Placental epithelial cell (primary cell): ENCODE data around the gene ATG16L2. TPM values are rescaled to one million over a fixed set of nuclear protein-coding genes. Genes with fewer than 3 reads are reported as not detected.

Source experiments
- small RNA-seq: library from RNA; depleted of rRNA; stranded (forward); fragments of <200 nt; gene quantifications from one replicate; pipeline ENCODE3, GENCODE V24; 2012
- total RNA-seq: library from RNA; depleted of rRNA; stranded (reverse); fragments of >200 nt; gene quantifications from 2 replicates; pipeline ENCODE4 v1.2.3, GENCODE V29; 2012

Gene ATG16L2, protein sequence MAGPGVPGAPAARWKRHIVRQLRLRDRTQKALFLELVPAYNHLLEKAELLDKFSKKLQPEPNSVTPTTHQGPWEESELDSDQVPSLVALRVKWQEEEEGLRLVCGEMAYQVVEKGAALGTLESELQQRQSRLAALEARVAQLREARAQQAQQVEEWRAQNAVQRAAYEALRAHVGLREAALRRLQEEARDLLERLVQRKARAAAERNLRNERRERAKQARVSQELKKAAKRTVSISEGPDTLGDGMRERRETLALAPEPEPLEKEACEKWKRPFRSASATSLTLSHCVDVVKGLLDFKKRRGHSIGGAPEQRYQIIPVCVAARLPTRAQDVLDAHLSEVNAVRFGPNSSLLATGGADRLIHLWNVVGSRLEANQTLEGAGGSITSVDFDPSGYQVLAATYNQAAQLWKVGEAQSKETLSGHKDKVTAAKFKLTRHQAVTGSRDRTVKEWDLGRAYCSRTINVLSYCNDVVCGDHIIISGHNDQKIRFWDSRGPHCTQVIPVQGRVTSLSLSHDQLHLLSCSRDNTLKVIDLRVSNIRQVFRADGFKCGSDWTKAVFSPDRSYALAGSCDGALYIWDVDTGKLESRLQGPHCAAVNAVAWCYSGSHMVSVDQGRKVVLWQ
- 2.0 and 8.6 TPM in 2 replicates for total RNA-seq

DNA sequence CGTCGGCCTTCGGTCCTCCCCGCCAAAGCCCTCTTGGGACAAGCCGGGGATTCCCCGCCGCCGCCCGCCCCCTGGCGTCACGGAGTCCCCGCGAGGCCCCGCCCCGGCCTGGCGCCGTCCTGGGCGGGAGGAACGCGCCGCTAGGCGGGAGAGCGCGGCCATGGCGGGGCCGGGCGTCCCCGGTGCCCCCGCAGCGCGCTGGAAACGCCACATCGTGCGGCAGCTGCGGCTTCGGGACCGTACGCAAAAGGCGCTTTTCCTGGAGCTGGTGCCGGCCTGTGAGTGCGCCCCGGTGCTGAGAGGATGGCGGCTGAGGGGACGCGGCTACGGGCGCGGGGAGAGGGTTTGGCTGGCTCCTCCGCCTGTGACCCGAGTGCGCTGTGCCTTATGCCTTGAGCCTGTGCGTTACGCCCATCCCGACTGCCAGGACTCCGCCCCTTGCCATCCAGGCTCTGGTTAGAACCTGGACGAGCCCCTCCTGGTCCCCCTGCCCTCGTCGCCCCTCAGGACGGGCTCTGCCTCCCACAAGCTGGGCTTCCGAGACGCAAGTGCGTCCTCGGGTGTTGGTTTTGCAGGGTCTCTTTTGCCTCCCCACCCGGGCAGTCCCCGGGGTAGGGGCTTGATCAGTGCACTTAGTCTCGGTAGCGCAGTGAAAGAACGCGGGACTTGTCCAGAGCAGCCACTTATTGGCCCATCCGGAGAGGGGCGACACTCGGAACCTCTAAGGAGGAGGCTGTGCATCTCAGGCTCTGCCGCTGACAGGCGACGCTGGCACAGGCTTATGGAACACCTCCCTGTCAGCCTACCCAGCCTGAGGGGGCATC is at the start of gene ATG16L2:
TSS of gene ATG16L2 (plus strand) at position 126 of the 824 bp plus-strand sequence. CDS start at position 161, 35 bp downstream.

DNA sequence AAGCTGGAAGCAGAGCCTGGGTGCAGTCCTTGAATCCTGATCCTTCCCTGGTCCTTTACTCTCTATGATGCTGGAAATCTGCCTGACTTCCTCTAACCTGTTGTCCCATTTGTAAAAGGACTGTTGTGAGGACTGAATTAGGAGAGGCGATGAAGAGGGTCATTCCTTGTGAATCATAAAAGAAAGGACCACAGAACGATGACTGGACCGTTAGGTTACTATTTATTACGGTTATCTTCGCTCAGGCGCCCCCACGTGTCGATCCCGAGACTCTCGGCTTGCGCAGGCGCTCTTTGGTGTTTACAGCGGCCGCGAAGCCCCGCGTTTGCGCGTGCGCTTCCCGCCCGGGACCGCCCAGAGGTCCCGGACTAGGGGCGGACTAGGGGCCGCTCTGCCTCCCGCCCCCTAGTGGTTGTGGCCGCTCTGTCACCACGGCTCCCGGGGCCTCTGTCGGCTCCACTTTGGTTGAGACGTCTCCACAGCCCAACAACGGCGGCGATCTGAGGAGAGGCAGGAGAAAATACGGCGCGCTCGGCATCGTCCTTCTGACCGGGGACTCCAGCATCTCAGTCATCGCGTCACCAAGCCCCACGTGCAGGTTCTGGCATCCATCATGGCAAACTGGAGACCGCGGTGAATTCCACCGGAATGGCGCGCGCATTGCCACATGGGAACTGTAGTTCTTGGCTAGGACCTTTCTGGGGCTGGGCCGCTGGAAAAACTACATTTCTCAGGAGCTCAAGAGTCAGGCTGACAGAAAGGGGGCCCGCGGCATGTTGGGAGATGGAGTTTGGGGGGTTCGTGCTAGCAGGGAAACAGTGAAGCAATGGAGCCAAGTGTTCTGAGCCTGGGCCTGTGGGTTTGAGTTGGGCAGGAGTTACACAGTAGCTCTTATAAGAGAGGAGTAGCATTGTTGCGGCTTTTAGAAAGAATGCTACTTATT is 20.5 kb upstream of the ATG16L2 start, which contains the start of gene STARD10:
TSS of gene STARD10 (minus strand) at position 623 of the 943 bp plus-strand sequence. CDS start 12,866 bp downstream, outside the sequence.

Small RNAs within 50 kb of the gene (small RNA-seq; reads per million reads assigned to genes)
- gene MIR4692 = not detected
- gene RF00019 = not detected
- gene RNU6-672P = not detected

Other genes with a start within 250 kb of the ATG16L2 start
- gene PDE2A, start 140.0 kb upstream of the ATG16L2 start, total RNA-seq = 0.43 and 0.79 TPM in 2 replicates
- 80.6 and 91.9 TPM in 2 replicates for gene ARAP1, start 62.0 kb upstream of the ATG16L2 start, total RNA-seq
- gene STARD10, start 20.4 kb upstream of the ATG16L2 start, total RNA-seq = 292 and 302 TPM in 2 replicates